Osteoblast (primary cell): Measurements from ENCODE around the gene BICRA. TPM values are rescaled to one million over a fixed set of nuclear protein-coding genes. Genes with fewer than 3 reads are reported as not detected.
"Not testable (repeated sequence)": the region's sequence is repeated elsewhere in the genome, so short reads cannot be mapped to it uniquely, and the experiment has no call there.

Experiments used
- DNase-seq: peaks from one replicate; pipeline ENCODE4 v3.0.0; 2011; ENCODE audit warnings: low spot score, mixed read lengths; ENCODE audit not compliant: insufficient read length; ENCODE audit errors: missing footprints
- H2AFZ ChIP-seq: 2 replicates; pipeline ENCODE4 v1.6.0; 2011; ENCODE audit warnings: mild to moderate bottlenecking, low read length
- H3K27ac ChIP-seq: 2 replicates; pipeline ENCODE4 v1.5.1; 2011; ENCODE audit warnings: mild to moderate bottlenecking, low read depth, low read length, moderate library complexity
- H3K27me3 ChIP-seq: 2 replicates; pipeline ENCODE4 v1.6.0; 2012; ENCODE audit warnings: mild to moderate bottlenecking, control low read depth, inconsistent platforms, low read length, moderate library complexity; ENCODE audit not compliant: insufficient read depth
- H3K36me3 ChIP-seq: 2 replicates; pipeline ENCODE4 v1.5.1; 2011; ENCODE audit warnings: mild to moderate bottlenecking, low read length, control low read depth, moderate library complexity; ENCODE audit not compliant: insufficient read depth
- H3K4me1 ChIP-seq: 2 replicates; pipeline ENCODE4 v1.5.1; 2011; ENCODE audit warnings: mild to moderate bottlenecking, low read length, control low read depth, moderate library complexity; ENCODE audit not compliant: insufficient read depth
- H3K4me2 ChIP-seq: 2 replicates; pipeline ENCODE4 v1.6.0; 2011; ENCODE audit warnings: mild to moderate bottlenecking, low read length; ENCODE audit not compliant: insufficient read depth
- H3K4me3 ChIP-seq: fragments of 200-600 bp; sonication (generic); 3 replicates; pipeline ENCODE4 v1.5.1; 2012; ENCODE audit warnings: mild to moderate bottlenecking, low read length, inconsistent platforms; ENCODE audit not compliant: insufficient read depth
- H3K79me2 ChIP-seq: 2 replicates; pipeline ENCODE4 v1.6.0; 2012; ENCODE audit warnings: mild to moderate bottlenecking, low read length, control low read depth, inconsistent platforms; ENCODE audit not compliant: insufficient read depth
- H3K9me3 ChIP-seq: 2 replicates; pipeline ENCODE4 v1.5.1; 2011; ENCODE audit warnings: low read depth, low read length, control low read depth
- H4K20me1 ChIP-seq: 2 replicates; pipeline ENCODE4 v1.6.0; 2012; ENCODE audit warnings: mild to moderate bottlenecking, low read length, control low read depth; ENCODE audit not compliant: insufficient read depth
- total RNA-seq: library from RNA; depleted of rRNA; stranded (reverse); fragments of >200 nt; gene quantifications from 2 replicates; pipeline ENCODE4 v1.2.3, GENCODE V29; 2012
- TF ChIP-seq, protein P1 (sequence below): IDR thresholded peaks from 2 replicates; pipeline ENCODE4 v1.5.1; 2011; ENCODE audit warnings: mild to moderate bottlenecking, low read depth, low read length, moderate library complexity; ENCODE audit errors: extremely low read depth

The BICRA gene
- total RNA-seq, 1 donor = 4.7 TPM

GRCh38 chr19:47663435-47663910 lies 54.5 kb downstream of the BICRA start:
- no peaks in the 10 kb centered on the region for H3K36me3 ChIP-seq
- peaks cover 48% of the 10 kb centered on the region for H3K4me1 ChIP-seq
- peak overlapping the region; percentile 79 for H3K4me2 ChIP-seq
- peaks cover 7% of the 10 kb centered on the region for H4K20me1 ChIP-seq
- H3K4me3 ChIP-seq = peak overlapping the region; percentile 48
- H3K27ac ChIP-seq = peak overlapping the region; percentile 99
- TF ChIP-seq, protein P1, sequence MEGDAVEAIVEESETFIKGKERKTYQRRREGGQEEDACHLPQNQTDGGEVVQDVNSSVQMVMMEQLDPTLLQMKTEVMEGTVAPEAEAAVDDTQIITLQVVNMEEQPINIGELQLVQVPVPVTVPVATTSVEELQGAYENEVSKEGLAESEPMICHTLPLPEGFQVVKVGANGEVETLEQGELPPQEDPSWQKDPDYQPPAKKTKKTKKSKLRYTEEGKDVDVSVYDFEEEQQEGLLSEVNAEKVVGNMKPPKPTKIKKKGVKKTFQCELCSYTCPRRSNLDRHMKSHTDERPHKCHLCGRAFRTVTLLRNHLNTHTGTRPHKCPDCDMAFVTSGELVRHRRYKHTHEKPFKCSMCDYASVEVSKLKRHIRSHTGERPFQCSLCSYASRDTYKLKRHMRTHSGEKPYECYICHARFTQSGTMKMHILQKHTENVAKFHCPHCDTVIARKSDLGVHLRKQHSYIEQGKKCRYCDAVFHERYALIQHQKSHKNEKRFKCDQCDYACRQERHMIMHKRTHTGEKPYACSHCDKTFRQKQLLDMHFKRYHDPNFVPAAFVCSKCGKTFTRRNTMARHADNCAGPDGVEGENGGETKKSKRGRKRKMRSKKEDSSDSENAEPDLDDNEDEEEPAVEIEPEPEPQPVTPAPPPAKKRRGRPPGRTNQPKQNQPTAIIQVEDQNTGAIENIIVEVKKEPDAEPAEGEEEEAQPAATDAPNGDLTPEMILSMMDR = no peak
- peak; percentile 83 for DNase-seq
- H3K79me2 ChIP-seq = peaks cover 72% of the 10 kb centered on the region
- no peak overlapping the region for H2AFZ ChIP-seq
- H3K9me3 ChIP-seq = no peaks in the 10 kb centered on the region
- H3K27me3 ChIP-seq = no peaks in the 10 kb centered on the region

DNA sequence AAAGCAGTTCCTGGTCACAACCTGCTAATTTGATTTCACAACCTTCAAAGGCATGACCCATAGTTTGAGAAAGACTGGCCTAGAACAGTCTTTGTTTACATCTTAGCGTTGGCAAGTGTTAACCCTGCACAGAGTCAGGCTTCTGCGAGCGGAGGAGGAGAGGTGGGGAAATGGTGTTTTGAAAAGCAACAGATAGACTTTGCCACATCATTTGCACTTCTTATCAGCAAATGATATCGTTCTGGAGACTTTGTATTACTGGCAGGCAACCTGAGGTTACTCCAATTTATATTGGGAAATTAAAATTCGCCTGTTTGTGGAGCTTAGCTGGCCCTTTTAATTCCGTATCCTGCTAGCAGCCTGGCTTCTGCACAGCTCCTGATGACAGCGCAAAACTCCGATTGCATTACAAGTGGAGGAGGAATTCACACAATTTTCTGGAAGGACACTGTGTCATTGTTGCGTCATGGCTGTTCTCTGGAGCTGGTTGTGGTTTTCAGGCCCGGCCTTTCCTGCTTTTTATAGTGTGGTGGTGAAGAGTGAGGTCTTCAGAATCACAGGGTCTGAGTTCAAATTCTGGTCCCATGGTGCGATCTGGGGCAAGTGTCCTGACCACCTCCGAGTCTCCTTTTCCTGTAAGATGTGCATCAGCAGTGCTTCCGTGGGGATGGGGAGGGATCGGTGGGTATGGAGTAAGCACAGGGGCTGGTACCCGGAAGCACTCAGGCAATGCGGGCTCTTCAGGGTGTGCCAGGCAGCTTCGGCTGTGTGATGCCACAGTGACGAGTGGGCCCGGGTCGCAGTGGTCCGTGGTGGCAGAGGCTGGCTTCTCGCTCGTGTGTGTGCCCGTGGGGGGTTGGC lies 55.2 kb downstream of the BICRA start:
- peak overlapping the region; percentile 27 for H2AFZ ChIP-seq
- H3K36me3 ChIP-seq = no peaks in the 10 kb centered on the region
- no peaks in the 10 kb centered on the region for H3K9me3 ChIP-seq
- peak overlapping the region; percentile 79 for H3K4me2 ChIP-seq
- peak overlapping the region; percentile 99 for H3K27ac ChIP-seq
- TF ChIP-seq, protein P1 = no peak
- peaks cover 72% of the 10 kb centered on the region for H3K79me2 ChIP-seq
- DNase-seq = peak; percentile 98
- no peaks in the 10 kb centered on the region for H3K27me3 ChIP-seq
- H4K20me1 ChIP-seq = peaks cover 8% of the 10 kb centered on the region
- H3K4me3 ChIP-seq = peak overlapping the region; percentile 49
- peaks cover 48% of the 10 kb centered on the region for H3K4me1 ChIP-seq

DNA sequence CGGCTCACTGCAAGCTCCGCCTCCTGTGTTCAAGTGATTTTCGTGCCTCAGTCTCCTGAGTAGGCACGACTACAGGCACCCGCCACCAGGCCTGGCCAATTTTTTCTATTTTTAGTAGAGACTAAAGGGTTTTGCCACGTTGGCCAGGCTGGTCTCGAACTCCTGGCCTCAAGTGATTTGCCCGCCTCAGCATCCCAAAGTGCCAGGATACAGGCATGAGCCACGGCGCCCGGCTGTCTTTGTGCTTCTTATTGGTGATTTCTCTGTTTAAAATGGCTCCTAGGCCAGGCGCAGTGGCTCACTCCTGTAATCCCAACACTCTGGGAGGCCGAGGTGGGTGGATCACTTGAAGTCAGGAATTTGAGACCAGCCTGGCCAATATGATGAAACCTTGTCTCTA lies 59.6 kb downstream of the BICRA start:
- H3K4me2 ChIP-seq, H3K36me3 ChIP-seq, H3K27me3 ChIP-seq, H3K27ac ChIP-seq, H3K4me3 ChIP-seq, H2AFZ ChIP-seq, H3K9me3 ChIP-seq, DNase-seq: not testable (repeated sequence)
- H3K4me1 ChIP-seq = peaks cover 15% of the 10 kb centered on the region
- peaks cover 29% of the 10 kb centered on the region for H4K20me1 ChIP-seq
- peaks cover 72% of the 10 kb centered on the region for H3K79me2 ChIP-seq

- peaks cover 21% of the 10 kb centered on the region for H3K36me3 ChIP-seq
- no peaks in the 10 kb centered on the region for H3K27me3 ChIP-seq
- peaks cover 29% of the 10 kb centered on the region for H4K20me1 ChIP-seq
- no peak overlapping the region for H3K4me3 ChIP-seq
- H3K79me2 ChIP-seq = peaks cover 60% of the 10 kb centered on the region
- peaks cover 3% of the 10 kb centered on the region for H3K4me1 ChIP-seq
- H3K4me2 ChIP-seq = no peak overlapping the region
- no peak overlapping the region for H2AFZ ChIP-seq
- H3K9me3 ChIP-seq = no peaks in the 10 kb centered on the region
- TF ChIP-seq, protein P1 = no peak
- no peak overlapping the region for H3K27ac ChIP-seq
- no peak for DNase-seq
Measured at GRCh38 chr19:47670736-47671135, 61.8 kb downstream of the BICRA start.
